Lung (tissue), 12 donors: Measurements from ENCODE around the gene MAP6D1. TPM values are rescaled to one million over a fixed set of nuclear protein-coding genes. Genes with fewer than 3 reads are reported as not detected.
"Not testable (repeated sequence)": the region's sequence is repeated elsewhere in the genome, so short reads cannot be mapped to it uniquely, and the experiment has no call there.

Experiments
- ATAC-seq: fragments of 200-7000 bp; cut with Tn5 transposase; one replicate; pipeline ENCODE4 v1.9.1; 2020; ENCODE audit warnings: moderate number of reproducible peaks; ENCODE audit not compliant: insufficient read depth, low FRiP score
- DNase-seq, 3 donors: peaks; one replicate each; pipeline ENCODE4 v3.0.0-alpha.2; 2013 to 2017
- H3K27ac ChIP-seq, 2 donors: one replicate each; pipeline ENCODE4 v1.5.1; 2013; ENCODE audit warnings: mild to moderate bottlenecking in 2 of 2, moderate library complexity in 2 of 2, control low read depth in 1 of 2, inconsistent platforms in 1 of 2, low read depth in 1 of 2, low read length in 1 of 2
- H3K27me3 ChIP-seq, 3 donors: one replicate each; pipeline ENCODE4 v1.5.1; 2013; ENCODE audit warnings: low read length in 2 of 3; ENCODE audit not compliant: control insufficient read depth in 3 of 3, insufficient read depth in 3 of 3
- H3K36me3 ChIP-seq, 4 donors: one replicate each; pipeline ENCODE4 v1.5.1; 2013; ENCODE audit warnings: low read length in 4 of 4, mild to moderate bottlenecking in 1 of 4, moderate library complexity in 1 of 4; ENCODE audit not compliant: control insufficient read depth in 4 of 4, insufficient read depth in 4 of 4
- H3K4me1 ChIP-seq, 5 donors: one replicate each; pipeline ENCODE4 v1.5.1; 2013; ENCODE audit warnings: low read length in 5 of 5, mild to moderate bottlenecking in 2 of 5, moderate library complexity in 1 of 5; ENCODE audit not compliant: control insufficient read depth in 5 of 5, insufficient read depth in 5 of 5
- H3K4me3 ChIP-seq: one replicate; pipeline ENCODE4 v1.5.1; 2013; ENCODE audit warnings: mild to moderate bottlenecking, control low read depth, moderate library complexity
- H3K9ac ChIP-seq, 2 donors: one replicate each; pipeline ENCODE4 v1.5.1; 2013; ENCODE audit warnings: low read length in 2 of 2, control low read depth in 1 of 2; ENCODE audit not compliant: insufficient read depth in 1 of 2
- H3K9me3 ChIP-seq, 4 donors: one replicate each; pipeline ENCODE4 v1.5.1; 2013; ENCODE audit warnings: low read length in 3 of 4, mild to moderate bottlenecking in 1 of 4, moderate library complexity in 1 of 4; ENCODE audit not compliant: control insufficient read depth in 4 of 4, insufficient read depth in 3 of 4
- WGBS, 2 donors: extraction: QIAGEN DNeasy Blood & Tissue Kit; methylation state at CpG; one replicate each; pipeline ENCODE4 v1.1.7; 2013; 5-methylcytosine and 5-hydroxymethylcytosine counted together
- polyA plus RNA-seq, 2 donors: library from polyadenylated mRNA; stranded (reverse); fragments of 200-250 nt; gene quantifications; one replicate each; pipeline ENCODE4 v1.2.1, GENCODE V29; 2013
- total RNA-seq, 2 donors: library from RNA; depleted of rRNA in 1 of 2; stranded (reverse); fragments of >200 nt in 1 of 2; gene quantifications; one replicate each; pipeline ENCODE4 v1.2.1, GENCODE V29; 2014 to 2021
- TF ChIP-seq, protein P1 (sequence below): IDR thresholded peaks from 2 replicates; pipeline ENCODE4 v1.5.1; 2012; ENCODE audit warnings: mild to moderate bottlenecking; ENCODE audit errors: control extremely low read depth, extremely low read depth
- donor health status: control.
- donor health status: control.
- donor health status: Bipolar disorder and iron deficiency.
- donor health status: healthy.
- donor health status: DM: yes; HTN: yes; CAD: no.

The MAP6D1 gene
- total and polyA plus RNA-seq, 4 donors: 0.64 to 1.9 (median 1.3) TPM

DNA sequence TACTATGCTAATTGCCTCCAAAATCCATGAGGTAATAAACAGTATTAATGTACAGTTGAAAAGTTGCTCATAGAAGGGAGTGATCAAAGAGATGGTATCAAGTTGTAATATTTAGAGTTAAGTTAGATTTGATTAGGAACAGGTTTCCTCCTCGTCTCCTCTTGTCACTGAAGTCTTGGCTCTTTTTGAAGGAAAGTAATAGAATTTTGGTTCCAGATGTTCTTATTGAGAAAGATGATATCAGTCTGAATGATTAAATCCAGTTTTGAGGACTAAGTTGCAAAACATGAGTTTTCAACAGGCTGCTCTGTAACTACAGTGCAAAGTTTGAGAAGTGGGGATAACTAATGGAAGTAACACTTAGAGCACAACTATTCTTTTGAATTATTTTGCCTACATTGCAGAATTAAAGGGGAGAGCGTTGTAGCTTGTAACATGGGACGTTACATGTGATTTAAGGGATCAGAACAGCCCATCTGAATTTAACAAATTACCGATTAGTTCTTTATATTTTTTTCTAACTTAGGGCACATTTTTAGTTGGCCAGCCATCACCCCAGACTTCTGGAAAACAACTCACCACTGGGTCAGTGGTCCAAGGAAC is 48.3 kb downstream of the MAP6D1 start:
- Histone ChIP-seq H3K36me3 (peaks cover 33 to 59% (median 36%) of the 10 kb centered on the region in 4 donors), H3K9ac (no peak overlapping the region), H3K4me3 (no peak overlapping the region), H3K27me3 (no peaks in the 10 kb centered on the region), H3K27ac (no peak overlapping the region), H3K9me3 (no peaks in the 10 kb centered on the region), H3K4me1 (no peaks in the 10 kb centered on the region)
- 96 to 97% methylated on average over 4 of the region's 4 CpGs for WGBS, 2 donors
- no peak for ATAC-seq
- no peak for DNase-seq
- TF ChIP-seq, protein P1, sequence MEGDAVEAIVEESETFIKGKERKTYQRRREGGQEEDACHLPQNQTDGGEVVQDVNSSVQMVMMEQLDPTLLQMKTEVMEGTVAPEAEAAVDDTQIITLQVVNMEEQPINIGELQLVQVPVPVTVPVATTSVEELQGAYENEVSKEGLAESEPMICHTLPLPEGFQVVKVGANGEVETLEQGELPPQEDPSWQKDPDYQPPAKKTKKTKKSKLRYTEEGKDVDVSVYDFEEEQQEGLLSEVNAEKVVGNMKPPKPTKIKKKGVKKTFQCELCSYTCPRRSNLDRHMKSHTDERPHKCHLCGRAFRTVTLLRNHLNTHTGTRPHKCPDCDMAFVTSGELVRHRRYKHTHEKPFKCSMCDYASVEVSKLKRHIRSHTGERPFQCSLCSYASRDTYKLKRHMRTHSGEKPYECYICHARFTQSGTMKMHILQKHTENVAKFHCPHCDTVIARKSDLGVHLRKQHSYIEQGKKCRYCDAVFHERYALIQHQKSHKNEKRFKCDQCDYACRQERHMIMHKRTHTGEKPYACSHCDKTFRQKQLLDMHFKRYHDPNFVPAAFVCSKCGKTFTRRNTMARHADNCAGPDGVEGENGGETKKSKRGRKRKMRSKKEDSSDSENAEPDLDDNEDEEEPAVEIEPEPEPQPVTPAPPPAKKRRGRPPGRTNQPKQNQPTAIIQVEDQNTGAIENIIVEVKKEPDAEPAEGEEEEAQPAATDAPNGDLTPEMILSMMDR: no peak

DNA sequence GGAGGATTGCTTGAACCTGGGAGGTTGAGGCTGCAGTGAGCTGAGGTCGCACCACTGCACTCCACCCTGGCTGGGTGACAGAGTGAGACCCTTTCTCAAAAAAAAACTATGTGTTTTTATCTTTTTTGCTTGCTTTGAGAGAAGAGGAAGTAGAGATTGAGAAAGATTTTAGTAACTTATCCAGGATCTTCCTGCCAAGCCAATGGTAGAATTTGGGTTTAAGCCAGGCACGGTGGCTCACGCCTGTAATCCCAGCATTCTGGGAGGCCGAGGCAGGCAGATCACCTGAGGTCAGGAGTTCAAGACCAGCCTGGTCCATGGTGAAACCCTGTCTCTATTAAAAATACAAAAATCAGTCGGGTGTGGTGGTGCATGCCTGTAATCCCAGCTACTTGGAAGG is 48.9 kb downstream of the MAP6D1 start:
- peaks cover 33 to 58% (median 36%) of the 10 kb centered on the region in 4 donors for H3K36me3 ChIP-seq
- ATAC-seq, H3K4me3 ChIP-seq, H3K4me1 ChIP-seq, H3K9me3 ChIP-seq, H3K27me3 ChIP-seq, DNase-seq, H3K27ac ChIP-seq, H3K9ac ChIP-seq: not testable (repeated sequence)
- WGBS, 2 donors: 46 to 86% methylated on average over 5 of the region's 5 CpGs

DNA sequence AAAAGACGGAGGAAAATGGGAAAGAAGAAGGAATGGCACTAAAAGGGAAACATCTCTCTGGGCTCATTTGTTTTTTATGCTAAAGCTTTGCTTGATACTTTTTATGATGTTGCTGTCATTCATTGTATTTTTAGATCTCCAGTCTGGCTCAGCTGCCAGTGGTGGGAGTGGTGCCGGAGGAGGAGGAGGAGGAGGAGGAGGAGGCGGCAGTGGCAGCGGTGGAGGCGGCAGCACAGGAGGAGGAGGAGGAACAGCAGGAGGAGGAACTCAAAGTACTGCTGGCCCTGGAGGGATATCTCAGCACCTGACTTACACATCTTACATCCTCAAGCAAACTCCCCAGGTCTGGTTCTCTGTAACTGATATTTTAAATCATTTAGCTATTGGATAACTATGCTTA is 49.6 kb downstream of the MAP6D1 start:
- ATAC-seq (no peak), DNase-seq (no peak)
- Histone ChIP-seq H3K4me3 (no peak overlapping the region), H3K27ac (no peak overlapping the region), H3K27me3 (no peaks in the 10 kb centered on the region), H3K4me1 (no peaks in the 10 kb centered on the region), H3K9ac (no peak overlapping the region), H3K9me3 (no peaks in the 10 kb centered on the region), H3K36me3 (peaks cover 28 to 54% (median 33%) of the 10 kb centered on the region in 4 donors)
- TF ChIP-seq, protein P1: no peak
- WGBS, 2 donors: 49 to 71% methylated on average over 4 to 5 of the region's 5 CpGs

DNA sequence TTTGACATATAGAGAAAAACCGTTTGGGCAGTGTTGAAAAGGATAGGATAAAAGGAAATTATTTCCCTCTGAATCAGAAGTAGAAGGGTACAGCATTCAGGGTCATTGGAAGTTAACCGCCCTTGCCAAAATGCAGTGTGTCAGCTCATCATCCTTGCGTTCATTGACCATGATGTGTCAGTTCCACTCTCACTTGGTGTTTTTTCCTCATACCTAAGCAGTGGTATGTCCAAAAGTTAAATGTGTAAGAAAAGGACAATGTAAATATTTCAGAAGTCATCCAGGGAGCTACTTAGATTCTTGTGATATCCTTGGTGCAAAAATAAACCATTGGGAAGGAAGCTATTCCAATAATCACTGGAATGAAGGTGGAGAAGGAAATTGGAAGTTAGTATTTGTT is 50.7 kb downstream of the MAP6D1 start:
- no peak overlapping the region for H3K4me3 ChIP-seq
- peaks cover 23 to 54% (median 31%) of the 10 kb centered on the region in 4 donors for H3K36me3 ChIP-seq
- H3K9ac ChIP-seq: no peak overlapping the region
- ATAC-seq: no peak
- H3K9me3 ChIP-seq: no peaks in the 10 kb centered on the region
- 90 to 94% methylated on average over 3 of the region's 3 CpGs for WGBS, 2 donors
- no peaks in the 10 kb centered on the region for H3K4me1 ChIP-seq
- no peaks in the 10 kb centered on the region for H3K27me3 ChIP-seq
- TF ChIP-seq, protein P1: no peak
- DNase-seq: no peak
- H3K27ac ChIP-seq: no peak overlapping the region
